Neural progenitor cell (in vitro differentiated cells): Measurements from ENCODE around the gene ADORA2A. TPM values are rescaled to one million over a fixed set of nuclear protein-coding genes. Genes with fewer than 3 reads are reported as not detected.
A peak's percentile ranks its signal among the peaks of the same experiment; 100 is the strongest.

Experiments
- DNase-seq: peaks from one replicate; pipeline ENCODE4 v3.0.0-alpha.2; 2016; ENCODE audit warnings: low spot score
- H2AFZ ChIP-seq: fragments of 200-600 bp; sonication (generic); replicated peaks from 2 replicates; pipeline ENCODE4 v1.6.1; 2016; ENCODE audit warnings: antibody characterized with exemption
- H3F3A ChIP-seq: fragments of 200-600 bp; sonication (generic); 2 replicates; pipeline ENCODE4 v1.6.1; 2016; ENCODE audit warnings: antibody characterized with exemption, low read depth
- H3K27ac ChIP-seq: fragments of 200-600 bp; sonication (generic); 2 replicates; pipeline ENCODE4 v1.5.1; 2016; ENCODE audit warnings: mild to moderate bottlenecking
- H3K27me3 ChIP-seq: fragments of 200-600 bp; sonication (generic); 2 replicates; pipeline ENCODE4 v1.6.1; 2016; ENCODE audit warnings: mild to moderate bottlenecking, moderate library complexity
- H3K36me3 ChIP-seq: fragments of 200-600 bp; sonication (generic); 2 replicates; pipeline ENCODE4 v1.5.1; 2016
- H3K4me1 ChIP-seq: fragments of 200-600 bp; sonication (generic); 2 replicates; pipeline ENCODE4 v1.6.1; 2016; ENCODE audit warnings: mixed run types
- H3K4me2 ChIP-seq: fragments of 200-600 bp; sonication (generic); 2 replicates; pipeline ENCODE4 v1.6.1; 2016
- H3K4me3 ChIP-seq: fragments of 200-600 bp; sonication (generic); 2 replicates; pipeline ENCODE4 v1.5.1; 2016
- H3K79me2 ChIP-seq: fragments of 200-600 bp; sonication (generic); 2 replicates; pipeline ENCODE4 v1.6.1; 2016; ENCODE audit warnings: low read depth
- H3K9ac ChIP-seq: fragments of 200-600 bp; sonication (generic); 2 replicates; pipeline ENCODE4 v1.6.1; 2016
- H3K9me3 ChIP-seq: fragments of 200-600 bp; sonication (generic); 2 replicates; pipeline ENCODE4 v1.5.1; 2016; ENCODE audit warnings: low read depth
- H4K20me1 ChIP-seq: fragments of 200-600 bp; sonication (generic); 2 replicates; pipeline ENCODE4 v1.6.1; 2016; ENCODE audit warnings: low read depth
- H3K27ac Mint-ChIP-seq: 3 replicates; pipeline ENCODE4 v1.8.0; 2021; ENCODE audit warnings: mixed read lengths
- H3K27me3 Mint-ChIP-seq: 2 replicates; pipeline ENCODE4 v1.8.0; 2022; ENCODE audit warnings: low read depth, mild to moderate bottlenecking, inconsistent platforms, moderate library complexity, mixed read lengths; ENCODE audit not compliant: insufficient read depth
- H3K36me3 Mint-ChIP-seq: 3 replicates; pipeline ENCODE4 v1.8.0; 2021; ENCODE audit warnings: mixed read lengths
- H3K4me1 Mint-ChIP-seq: 3 replicates; pipeline ENCODE4 v1.8.0; 2021; ENCODE audit warnings: mixed read lengths
- H3K4me3 Mint-ChIP-seq: 3 replicates; pipeline ENCODE4 v1.8.0; 2021; ENCODE audit warnings: mild to moderate bottlenecking, moderate library complexity, mixed read lengths
- H3K9me3 Mint-ChIP-seq: 3 replicates; pipeline ENCODE4 v1.8.0; 2020; ENCODE audit warnings: mixed read lengths
- EZH2 ChIP-seq: fragments of 200-600 bp; sonication (generic); IDR thresholded peaks from 2 replicates; pipeline ENCODE4 v1.6.1; 2017; ENCODE audit warnings: antibody characterized with exemption, mild to moderate bottlenecking, moderate library complexity
- EZH2phosphoT487 ChIP-seq: fragments of 200-600 bp; sonication (generic); IDR thresholded peaks from 2 replicates; pipeline ENCODE4 v1.6.1; 2017; ENCODE audit warnings: antibody characterized with exemption
- total RNA-seq: library from RNA; depleted of rRNA; stranded (reverse); fragments of >200 nt; gene quantifications from 2 replicates; pipeline ENCODE4 v1.2.3, GENCODE V29; 2015; ENCODE audit warnings: low replicate concordance
- TF ChIP-seq, protein P1 (sequence below): fragments of 200-600 bp; sonication (generic); IDR thresholded peaks from 2 replicates; pipeline ENCODE4 v1.5.1; 2017; ENCODE audit warnings: antibody characterized with exemption, mild to moderate bottlenecking

ADORA2A gene
- total RNA-seq, 1 donor from 2014 or later = 0.51 TPM

- H3K9me3 ChIP-seq = no peaks in the 10 kb centered on the region
- H3K27me3 Mint-ChIP-seq = peaks cover 17% of the 10 kb centered on the region
- H3K9ac ChIP-seq = no peak overlapping the region
- no peaks in the 10 kb centered on the region for H3K79me2 ChIP-seq
- peaks cover 22% of the 10 kb centered on the region for H3K4me1 ChIP-seq
- no peaks in the 10 kb centered on the region for H3F3A ChIP-seq
- no peaks in the 10 kb centered on the region for H3K36me3 Mint-ChIP-seq
- H3K27me3 ChIP-seq = peaks cover 8% of the 10 kb centered on the region
- no peak for DNase-seq
- peak overlapping the region; percentile 46 for H3K27ac ChIP-seq
- TF ChIP-seq EZH2 (no peak), EZH2phosphoT487 (no peak)
- TF ChIP-seq, protein P1, sequence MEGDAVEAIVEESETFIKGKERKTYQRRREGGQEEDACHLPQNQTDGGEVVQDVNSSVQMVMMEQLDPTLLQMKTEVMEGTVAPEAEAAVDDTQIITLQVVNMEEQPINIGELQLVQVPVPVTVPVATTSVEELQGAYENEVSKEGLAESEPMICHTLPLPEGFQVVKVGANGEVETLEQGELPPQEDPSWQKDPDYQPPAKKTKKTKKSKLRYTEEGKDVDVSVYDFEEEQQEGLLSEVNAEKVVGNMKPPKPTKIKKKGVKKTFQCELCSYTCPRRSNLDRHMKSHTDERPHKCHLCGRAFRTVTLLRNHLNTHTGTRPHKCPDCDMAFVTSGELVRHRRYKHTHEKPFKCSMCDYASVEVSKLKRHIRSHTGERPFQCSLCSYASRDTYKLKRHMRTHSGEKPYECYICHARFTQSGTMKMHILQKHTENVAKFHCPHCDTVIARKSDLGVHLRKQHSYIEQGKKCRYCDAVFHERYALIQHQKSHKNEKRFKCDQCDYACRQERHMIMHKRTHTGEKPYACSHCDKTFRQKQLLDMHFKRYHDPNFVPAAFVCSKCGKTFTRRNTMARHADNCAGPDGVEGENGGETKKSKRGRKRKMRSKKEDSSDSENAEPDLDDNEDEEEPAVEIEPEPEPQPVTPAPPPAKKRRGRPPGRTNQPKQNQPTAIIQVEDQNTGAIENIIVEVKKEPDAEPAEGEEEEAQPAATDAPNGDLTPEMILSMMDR = no peak
- H3K4me3 Mint-ChIP-seq = no peak overlapping the region
- H3K4me2 ChIP-seq = no peak overlapping the region
- H3K27ac Mint-ChIP-seq = no peak overlapping the region
- H2AFZ ChIP-seq = no peak overlapping the region
- H3K36me3 ChIP-seq = no peaks in the 10 kb centered on the region
- H3K9me3 Mint-ChIP-seq = no peaks in the 10 kb centered on the region
- no peaks in the 10 kb centered on the region for H4K20me1 ChIP-seq
- H3K4me1 Mint-ChIP-seq = peaks cover 8% of the 10 kb centered on the region
- no peak overlapping the region for H3K4me3 ChIP-seq
Observed at GRCh38 chr22:24417901-24418641, 9.3 kb upstream of the ADORA2A start.

- Mint-ChIP-seq H3K9me3 (no peaks in the 10 kb centered on the region), H3K36me3 (no peaks in the 10 kb centered on the region), H3K27ac (no peak overlapping the region), H3K27me3 (peaks cover 20% of the 10 kb centered on the region), H3K4me3 (no peak overlapping the region), H3K4me1 (peaks cover 8% of the 10 kb centered on the region)
- Histone ChIP-seq H3K4me1 (peaks cover 22% of the 10 kb centered on the region), H3K4me3 (no peak overlapping the region), H3K9me3 (no peaks in the 10 kb centered on the region), H3F3A (no peaks in the 10 kb centered on the region), H2AFZ (no peak overlapping the region), H3K4me2 (no peak overlapping the region), H3K9ac (no peak overlapping the region), H3K36me3 (no peaks in the 10 kb centered on the region), H3K27ac (peak overlapping the region; percentile 46), H3K27me3 (peaks cover 17% of the 10 kb centered on the region), H3K79me2 (no peaks in the 10 kb centered on the region), H4K20me1 (no peaks in the 10 kb centered on the region)
- TF ChIP-seq, protein P1 = no peak
- TF ChIP-seq EZH2 (no peak), EZH2phosphoT487 (no peak)
- DNase-seq = no peak
Observed at GRCh38 chr22:24418786-24419474, 8.5 kb upstream of the ADORA2A start.

DNA sequence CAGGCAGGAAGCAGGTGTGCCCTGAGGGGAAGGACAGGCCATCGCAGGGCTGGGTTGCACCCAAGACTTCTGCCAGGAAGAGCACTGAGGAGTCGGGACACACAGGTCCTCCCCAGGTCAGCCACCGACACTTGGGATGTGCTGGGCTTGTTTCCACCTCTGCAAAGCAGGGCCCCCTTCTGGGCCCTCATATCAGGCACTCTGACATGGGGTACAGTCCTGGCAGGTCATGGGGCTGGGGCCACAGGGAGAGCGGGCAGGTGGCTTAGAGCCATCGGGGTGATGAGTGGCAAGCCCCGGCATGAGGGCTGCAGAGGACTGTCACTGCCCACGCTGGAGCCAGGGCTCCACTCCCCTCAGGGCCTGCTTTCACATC, 7.9 kb upstream of the ADORA2A start:
- peaks cover 8% of the 10 kb centered on the region for H3K4me1 Mint-ChIP-seq
- H3K9ac ChIP-seq = no peak overlapping the region
- peaks cover 22% of the 10 kb centered on the region for H3K27me3 ChIP-seq
- no peak for DNase-seq
- H3K36me3 Mint-ChIP-seq = no peaks in the 10 kb centered on the region
- H3K4me3 ChIP-seq = no peak overlapping the region
- no peaks in the 10 kb centered on the region for H3K36me3 ChIP-seq
- H3K4me3 Mint-ChIP-seq = no peak overlapping the region
- no peaks in the 10 kb centered on the region for H3K79me2 ChIP-seq
- H3K9me3 ChIP-seq = no peaks in the 10 kb centered on the region
- H3K4me1 ChIP-seq = peaks cover 24% of the 10 kb centered on the region
- peak overlapping the region; percentile 69 for H3K27ac Mint-ChIP-seq
- H2AFZ ChIP-seq = no peak overlapping the region
- no peak overlapping the region for H3K4me2 ChIP-seq
- no peaks in the 10 kb centered on the region for H3F3A ChIP-seq
- no peaks in the 10 kb centered on the region for H4K20me1 ChIP-seq
- H3K9me3 Mint-ChIP-seq = no peaks in the 10 kb centered on the region
- peak overlapping the region; percentile 39 for H3K27ac ChIP-seq
- TF ChIP-seq, protein P1 = no peak
- no peak for TF ChIP-seq EZH2phosphoT487
- no peak for TF ChIP-seq EZH2
- H3K27me3 Mint-ChIP-seq = peaks cover 20% of the 10 kb centered on the region
